GM23338 (cell line): ENCODE data around the gene TASL.

Experiments
- CREB1 ChIP-seq: fragments of 250-450 bp; sonication (Bioruptor Pico); IDR thresholded peaks from 2 replicates; pipeline ENCODE4 v1.5.0; 2020; ENCODE audit warnings: low read depth, mild to moderate bottlenecking, moderate library complexity
- CTCF ChIP-seq, 2 experiments: fragments of 200-600 bp in 1 of 2; sonication (generic) in 1 of 2; conservative IDR thresholded peaks; 2 replicates each; pipeline versions ENCODE4 v1.5.1 to v1.6.1; 2016 to 2017; ENCODE audit warnings: antibody characterized with exemption in 2 of 2, low read depth in 2 of 2, mild to moderate bottlenecking in 2 of 2, moderate library complexity in 1 of 2
- EZH2 ChIP-seq: fragments of 200-600 bp; sonication (generic); IDR thresholded peaks from one replicate; pipeline ENCODE4 v1.8.0; 2017; ENCODE audit warnings: antibody characterized with exemption, mild to moderate bottlenecking, low read depth; ENCODE audit not compliant: unreplicated experiment
- EZH2phosphoT487 ChIP-seq: fragments of 200-600 bp; sonication (generic); IDR thresholded peaks from one replicate; pipeline ENCODE4 v1.8.1; 2018; ENCODE audit warnings: antibody characterized with exemption; ENCODE audit not compliant: unreplicated experiment
- JUNB ChIP-seq: IDR thresholded peaks from one replicate; pipeline ENCODE4 v1.6.1; 2016; ENCODE audit warnings: antibody characterized with exemption; ENCODE audit not compliant: unreplicated experiment
- POLR2AphosphoS5 ChIP-seq: IDR thresholded peaks from 2 replicates; pipeline ENCODE4 v1.6.1; 2016; ENCODE audit warnings: antibody characterized with exemption, low read depth
- REST ChIP-seq: IDR thresholded peaks from one replicate; pipeline ENCODE4 v1.6.1; 2018; ENCODE audit warnings: antibody characterized with exemption; ENCODE audit not compliant: unreplicated experiment
- STAT1 ChIP-seq: IDR thresholded peaks from one replicate; pipeline ENCODE4 v1.6.1; 2016; ENCODE audit warnings: antibody characterized with exemption; ENCODE audit not compliant: unreplicated experiment
- ZNF114 ChIP-seq: fragments of 250-450 bp; sonication (Bioruptor Pico); IDR thresholded peaks from 2 replicates; pipeline ENCODE4 v1.5.0; 2020; ENCODE audit warnings: mild to moderate bottlenecking, moderate library complexity

DNA sequence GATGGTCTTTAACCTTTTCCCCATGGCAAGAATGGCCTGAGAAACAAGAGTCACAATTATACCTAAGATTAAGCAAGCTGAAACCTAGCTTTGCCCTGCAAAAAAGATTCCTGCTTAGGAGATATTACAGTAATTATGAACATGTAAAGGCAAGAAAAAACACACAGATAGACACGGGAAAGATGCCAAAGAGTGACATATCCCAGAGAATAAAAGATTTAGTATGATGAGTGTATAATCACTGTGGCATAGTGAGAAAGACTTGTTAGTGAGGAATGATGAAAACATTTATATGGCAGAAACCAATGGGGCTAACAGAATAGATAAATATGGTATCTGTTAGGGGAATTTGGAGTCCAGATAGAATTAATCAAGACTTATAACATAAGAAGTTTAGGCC is 29.6 kb upstream of the TASL start:
- TF ChIP-seq CTCF (conservative IDR thresholded peaks at IDR 0.05; ENCODE audit: low read depth in 2 of 2) (no peak), POLR2AphosphoS5 (no peak), CREB1 (no peak), REST (no peak), JUNB (no peak), ZNF114 (CRISPR knock-in tag) (no peak), STAT1 (no peak), EZH2phosphoT487 (no peak), EZH2 (no peak)
